ENCODE results near the gene ZNF774. TPM values are rescaled to one million over a fixed set of nuclear protein-coding genes. Genes with fewer than 3 reads are reported as not detected.

Gene ZNF774
- total and polyA plus RNA-seq, 4 donors = 0.19 to 1.0 (median 0.48) TPM

- TF ChIP-seq SP1 (IDR thresholded peaks at IDR 0.05) (no peak), MAX (IDR thresholded peaks at IDR 0.05) (no peak), RAD21 (IDR thresholded peaks at IDR 0.05) (no peak), HNF4G (IDR thresholded peaks at IDR 0.05) (no peak), CTCF (IDR thresholded peaks at IDR 0.05; ENCODE audit: low read depth, low read length, missing input control) (no peak), YY1 (IDR thresholded peaks at IDR 0.05) (no peak), JUND (IDR thresholded peaks at IDR 0.05) (no peak), HNF4A (conservative IDR thresholded peaks at IDR 0.05) (no peak)
Observed at GRCh38 chr15:90382320-90382719, 30.2 kb downstream of the ZNF774 start (continued).

DNA sequence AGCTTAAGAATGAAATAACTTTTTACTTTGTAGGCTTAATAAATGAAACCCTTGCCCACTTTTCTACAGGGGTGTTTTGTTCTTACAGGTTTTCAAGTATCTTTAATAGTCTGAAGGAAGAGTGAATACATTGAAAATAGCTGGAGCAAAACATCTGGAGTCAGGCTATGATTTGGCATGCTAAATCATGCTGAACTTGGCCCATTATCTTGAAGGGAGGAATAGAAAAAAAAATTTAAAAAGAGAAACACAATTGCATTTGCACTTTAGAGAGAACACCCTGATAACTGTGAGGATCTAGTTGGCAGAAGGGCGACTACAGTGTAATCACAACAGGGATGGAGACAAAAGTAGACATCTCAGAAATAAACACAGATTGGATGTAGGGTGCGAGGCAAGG is 34.1 kb downstream of the ZNF774 start:
- Histone ChIP-seq H3K27me3 (ENCODE audit: control insufficient read depth in 4 of 4, insufficient read depth in 4 of 4, low read length in 3 of 4) (no peaks in the 10 kb centered on the region), H3K4me1 (ENCODE audit: control insufficient read depth in 4 of 4, insufficient read depth in 4 of 4, low read length in 3 of 4) (peaks cover 0 to 6% (median 0%) of the 10 kb centered on the region in 4 donors), H3K4me3 (ENCODE audit: low read depth in 1 of 3, low read length in 3 of 3) (no peak overlapping the region), H3K27ac (ENCODE audit: low read depth in 1 of 2, low read length in 2 of 2) (no peak overlapping the region), H3K9ac (ENCODE audit: low read depth in 1 of 2, low read length in 2 of 2) (no peak overlapping the region), H3K36me3 (ENCODE audit: control insufficient read depth in 4 of 4, insufficient read depth in 3 of 4, low read depth in 1 of 4, low read length in 3 of 4) (peaks cover 0 to 1% (median 0%) of the 10 kb centered on the region in 4 donors), H3K9me3 (ENCODE audit: control insufficient read depth in 4 of 4, low read length in 3 of 4) (no peaks in the 10 kb centered on the region)
- no peak for TF ChIP-seq JUND (IDR thresholded peaks at IDR 0.05)
- TF ChIP-seq FOXA2 (IDR thresholded peaks at IDR 0.05) = no peak
- no peak for TF ChIP-seq MAX (IDR thresholded peaks at IDR 0.05)
- TF ChIP-seq, protein P1, sequence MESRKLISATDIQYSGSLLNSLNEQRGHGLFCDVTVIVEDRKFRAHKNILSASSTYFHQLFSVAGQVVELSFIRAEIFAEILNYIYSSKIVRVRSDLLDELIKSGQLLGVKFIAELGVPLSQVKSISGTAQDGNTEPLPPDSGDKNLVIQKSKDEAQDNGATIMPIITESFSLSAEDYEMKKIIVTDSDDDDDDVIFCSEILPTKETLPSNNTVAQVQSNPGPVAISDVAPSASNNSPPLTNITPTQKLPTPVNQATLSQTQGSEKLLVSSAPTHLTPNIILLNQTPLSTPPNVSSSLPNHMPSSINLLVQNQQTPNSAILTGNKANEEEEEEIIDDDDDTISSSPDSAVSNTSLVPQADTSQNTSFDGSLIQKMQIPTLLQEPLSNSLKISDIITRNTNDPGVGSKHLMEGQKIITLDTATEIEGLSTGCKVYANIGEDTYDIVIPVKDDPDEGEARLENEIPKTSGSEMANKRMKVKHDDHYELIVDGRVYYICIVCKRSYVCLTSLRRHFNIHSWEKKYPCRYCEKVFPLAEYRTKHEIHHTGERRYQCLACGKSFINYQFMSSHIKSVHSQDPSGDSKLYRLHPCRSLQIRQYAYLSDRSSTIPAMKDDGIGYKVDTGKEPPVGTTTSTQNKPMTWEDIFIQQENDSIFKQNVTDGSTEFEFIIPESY (IDR thresholded peaks at IDR 0.05) = no peak
- no peak for TF ChIP-seq RAD21 (IDR thresholded peaks at IDR 0.05)
- TF ChIP-seq SP1 (IDR thresholded peaks at IDR 0.05) = no peak
- no peak for TF ChIP-seq FOXA1 (IDR thresholded peaks at IDR 0.05)
- TF ChIP-seq EGR1 (IDR thresholded peaks at IDR 0.05; ENCODE audit: low read depth in 2 of 2) = no peak
- TF ChIP-seq, protein P2, sequence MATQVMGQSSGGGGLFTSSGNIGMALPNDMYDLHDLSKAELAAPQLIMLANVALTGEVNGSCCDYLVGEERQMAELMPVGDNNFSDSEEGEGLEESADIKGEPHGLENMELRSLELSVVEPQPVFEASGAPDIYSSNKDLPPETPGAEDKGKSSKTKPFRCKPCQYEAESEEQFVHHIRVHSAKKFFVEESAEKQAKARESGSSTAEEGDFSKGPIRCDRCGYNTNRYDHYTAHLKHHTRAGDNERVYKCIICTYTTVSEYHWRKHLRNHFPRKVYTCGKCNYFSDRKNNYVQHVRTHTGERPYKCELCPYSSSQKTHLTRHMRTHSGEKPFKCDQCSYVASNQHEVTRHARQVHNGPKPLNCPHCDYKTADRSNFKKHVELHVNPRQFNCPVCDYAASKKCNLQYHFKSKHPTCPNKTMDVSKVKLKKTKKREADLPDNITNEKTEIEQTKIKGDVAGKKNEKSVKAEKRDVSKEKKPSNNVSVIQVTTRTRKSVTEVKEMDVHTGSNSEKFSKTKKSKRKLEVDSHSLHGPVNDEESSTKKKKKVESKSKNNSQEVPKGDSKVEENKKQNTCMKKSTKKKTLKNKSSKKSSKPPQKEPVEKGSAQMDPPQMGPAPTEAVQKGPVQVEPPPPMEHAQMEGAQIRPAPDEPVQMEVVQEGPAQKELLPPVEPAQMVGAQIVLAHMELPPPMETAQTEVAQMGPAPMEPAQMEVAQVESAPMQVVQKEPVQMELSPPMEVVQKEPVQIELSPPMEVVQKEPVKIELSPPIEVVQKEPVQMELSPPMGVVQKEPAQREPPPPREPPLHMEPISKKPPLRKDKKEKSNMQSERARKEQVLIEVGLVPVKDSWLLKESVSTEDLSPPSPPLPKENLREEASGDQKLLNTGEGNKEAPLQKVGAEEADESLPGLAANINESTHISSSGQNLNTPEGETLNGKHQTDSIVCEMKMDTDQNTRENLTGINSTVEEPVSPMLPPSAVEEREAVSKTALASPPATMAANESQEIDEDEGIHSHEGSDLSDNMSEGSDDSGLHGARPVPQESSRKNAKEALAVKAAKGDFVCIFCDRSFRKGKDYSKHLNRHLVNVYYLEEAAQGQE (IDR thresholded peaks at IDR 0.05) = no peak
- DNase-seq (ENCODE audit: low spot score) = no peak
- WGBS = 80% methylated on average over 2 of the region's 2 CpGs

Measured in liver (tissue), 9 donors.